ENCODE data around the gene SUGCT.

GRCh38 chr7:40380111-40380510 lies 245.3 kb downstream of the SUGCT start:
- TF ChIP-seq EGR1 (IDR thresholded peaks at IDR 0.05): no peak
- no peak for TF ChIP-seq MAX (IDR thresholded peaks at IDR 0.05)
- TF ChIP-seq FOXM1 (IDR thresholded peaks at IDR 0.05; ENCODE audit: borderline replicate concordance, low read depth): no peak
- no peak for TF ChIP-seq EP300 (IDR thresholded peaks at IDR 0.05; ENCODE audit: borderline replicate concordance)
- TF ChIP-seq NFIC (IDR thresholded peaks at IDR 0.05): no peak
- TF ChIP-seq RAD21 (IDR thresholded peaks at IDR 0.05; ENCODE audit: low read depth): no peak

Data from Ishikawa (cell line).